Calu3 (cell line): ENCODE results near the gene RSPO4. TPM values are rescaled to one million over a fixed set of nuclear protein-coding genes. Genes with fewer than 3 reads are reported as not detected.
"Not testable (repeated sequence)": the region's sequence is repeated elsewhere in the genome, so short reads cannot be mapped to it uniquely, and the experiment has no call there.

ENCODE experiments used
- BruUV-seq: library from RNA; stranded (reverse); fragments of 400-500 nt; replicated peaks from 2 replicates; lab custom pipeline; 2021; lab: Mats Ljungman, UMichigan
- CTCF ChIA-PET: fragments of 300-600 bp; sonication (Branson Sonifier 250); formaldehyde crosslinking; loops from one replicate; lab custom pipeline; 2022; ENCODE audit warnings: antibody characterized with exemption; lab: Charles Lee
- DNase-seq: peaks from one replicate; pipeline ENCODE4 v3.0.0; 2022
- H3K27ac Mint-ChIP-seq: one replicate; pipeline ENCODE4 v1.8.0; 2022; ENCODE audit warnings: mixed read lengths; ENCODE audit not compliant: unreplicated experiment
- H3K27me3 Mint-ChIP-seq: one replicate; pipeline ENCODE4 v1.8.0; 2022; ENCODE audit warnings: mixed read lengths; ENCODE audit not compliant: unreplicated experiment
- H3K36me3 Mint-ChIP-seq: one replicate; pipeline ENCODE4 v1.8.0; 2022; ENCODE audit warnings: mild to moderate bottlenecking, moderate library complexity, mixed read lengths; ENCODE audit not compliant: insufficient read depth, unreplicated experiment
- H3K4me1 Mint-ChIP-seq: one replicate; pipeline ENCODE4 v1.8.0; 2022; ENCODE audit warnings: mild to moderate bottlenecking, low read depth, mixed read lengths; ENCODE audit not compliant: unreplicated experiment
- H3K4me3 Mint-ChIP-seq: one replicate; pipeline ENCODE4 v1.8.0; 2022; ENCODE audit warnings: mild to moderate bottlenecking, low read depth, moderate library complexity, mixed read lengths; ENCODE audit not compliant: unreplicated experiment
- H3K9me3 Mint-ChIP-seq: one replicate; pipeline ENCODE4 v1.8.0; 2022; ENCODE audit warnings: low read depth, mixed read lengths; ENCODE audit not compliant: unreplicated experiment
- intact Hi-C: fragments of 100-400 bp; cut with micrococcal nuclease; formaldehyde crosslinking; loops from one replicate; pipeline ENCODE4 v1.10.0; 2022; ENCODE audit not compliant: unreplicated experiment
- total RNA-seq: library from RNA; stranded (reverse); gene quantifications from 2 replicates; pipeline ENCODE4 v1.2.3, GENCODE V29; 2022
- TF ChIP-seq, protein P1 (sequence below): fragments of 200-600 bp; IDR thresholded peaks from one replicate; pipeline ENCODE4 v1.8.0; 2022; ENCODE audit warnings: antibody characterized with exemption; ENCODE audit not compliant: unreplicated experiment

The RSPO4 gene
- total RNA-seq, 1 experiment from 2014 or later, result not detected

DNA sequence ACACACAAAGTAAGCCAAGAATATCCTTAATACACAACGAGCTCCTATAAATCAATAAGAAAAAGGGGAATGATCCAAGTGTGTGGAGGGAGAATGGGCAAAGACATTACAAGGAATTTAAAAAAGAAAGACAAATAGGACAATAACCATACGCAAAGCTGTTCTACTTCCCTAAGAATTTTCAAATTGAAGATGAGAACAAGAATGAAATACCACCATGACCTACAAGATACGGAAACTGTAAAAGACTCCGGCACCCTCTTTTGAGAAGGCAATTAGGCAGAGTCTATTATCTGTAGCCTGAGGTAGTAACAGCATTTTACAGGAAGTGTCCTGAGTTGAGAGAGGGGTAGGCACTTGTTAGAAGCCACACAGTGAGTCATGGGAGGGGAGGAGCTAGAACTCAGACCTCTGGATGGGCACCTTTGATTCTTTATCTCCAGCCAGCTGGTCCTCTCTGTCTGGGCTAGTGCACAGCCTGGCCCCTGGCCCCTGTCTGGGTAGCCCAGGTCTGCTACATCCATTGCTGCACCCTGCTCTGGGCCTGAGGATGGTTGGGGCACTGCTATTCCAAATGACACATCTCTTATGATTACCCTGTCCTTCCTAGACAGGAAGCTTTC, 15.3 kb downstream of the RSPO4 start:
- Mint-ChIP-seq H3K27ac (no peak overlapping the region), H3K27me3 (peaks cover 68% of the 10 kb centered on the region), H3K9me3 (no peaks in the 10 kb centered on the region), H3K36me3 (no peaks in the 10 kb centered on the region), H3K4me1 (peaks cover 10% of the 10 kb centered on the region), H3K4me3 (no peak overlapping the region)
- TF ChIP-seq, protein P1, sequence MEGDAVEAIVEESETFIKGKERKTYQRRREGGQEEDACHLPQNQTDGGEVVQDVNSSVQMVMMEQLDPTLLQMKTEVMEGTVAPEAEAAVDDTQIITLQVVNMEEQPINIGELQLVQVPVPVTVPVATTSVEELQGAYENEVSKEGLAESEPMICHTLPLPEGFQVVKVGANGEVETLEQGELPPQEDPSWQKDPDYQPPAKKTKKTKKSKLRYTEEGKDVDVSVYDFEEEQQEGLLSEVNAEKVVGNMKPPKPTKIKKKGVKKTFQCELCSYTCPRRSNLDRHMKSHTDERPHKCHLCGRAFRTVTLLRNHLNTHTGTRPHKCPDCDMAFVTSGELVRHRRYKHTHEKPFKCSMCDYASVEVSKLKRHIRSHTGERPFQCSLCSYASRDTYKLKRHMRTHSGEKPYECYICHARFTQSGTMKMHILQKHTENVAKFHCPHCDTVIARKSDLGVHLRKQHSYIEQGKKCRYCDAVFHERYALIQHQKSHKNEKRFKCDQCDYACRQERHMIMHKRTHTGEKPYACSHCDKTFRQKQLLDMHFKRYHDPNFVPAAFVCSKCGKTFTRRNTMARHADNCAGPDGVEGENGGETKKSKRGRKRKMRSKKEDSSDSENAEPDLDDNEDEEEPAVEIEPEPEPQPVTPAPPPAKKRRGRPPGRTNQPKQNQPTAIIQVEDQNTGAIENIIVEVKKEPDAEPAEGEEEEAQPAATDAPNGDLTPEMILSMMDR, result no peak
- BruUV-seq, result no TSS peak
- intact Hi-C loops, result no loop called here
- peak; percentile 13 for DNase-seq
- CTCF ChIA-PET, result interaction anchor here (0.9 kb wide), 1 partner anchor 11 kb away, joined by 3 read pairs; no protein-coding TSS in a partner anchor

GRCh38 chr20:984994-985393, 17.1 kb downstream of the RSPO4 start:
- H3K27ac Mint-ChIP-seq, DNase-seq, H3K36me3 Mint-ChIP-seq, CTCF ChIA-PET, H3K4me3 Mint-ChIP-seq, H3K9me3 Mint-ChIP-seq, BruUV-seq, intact Hi-C loops: not testable (repeated sequence)
- Mint-ChIP-seq H3K4me1 (peaks cover 10% of the 10 kb centered on the region), H3K27me3 (peaks cover 66% of the 10 kb centered on the region)

GRCh38 chr20:982754-983153, 19.4 kb downstream of the RSPO4 start:
- intact Hi-C loops, result no loop called here
- no TSS peak for BruUV-seq
- Mint-ChIP-seq H3K27me3 (peaks cover 78% of the 10 kb centered on the region), H3K4me3 (no peak overlapping the region), H3K27ac (no peak overlapping the region), H3K4me1 (peaks cover 10% of the 10 kb centered on the region), H3K36me3 (no peaks in the 10 kb centered on the region), H3K9me3 (no peaks in the 10 kb centered on the region)
- no peak for DNase-seq
- CTCF ChIA-PET, result no interaction called here
- TF ChIP-seq, protein P1, result no peak

DNA sequence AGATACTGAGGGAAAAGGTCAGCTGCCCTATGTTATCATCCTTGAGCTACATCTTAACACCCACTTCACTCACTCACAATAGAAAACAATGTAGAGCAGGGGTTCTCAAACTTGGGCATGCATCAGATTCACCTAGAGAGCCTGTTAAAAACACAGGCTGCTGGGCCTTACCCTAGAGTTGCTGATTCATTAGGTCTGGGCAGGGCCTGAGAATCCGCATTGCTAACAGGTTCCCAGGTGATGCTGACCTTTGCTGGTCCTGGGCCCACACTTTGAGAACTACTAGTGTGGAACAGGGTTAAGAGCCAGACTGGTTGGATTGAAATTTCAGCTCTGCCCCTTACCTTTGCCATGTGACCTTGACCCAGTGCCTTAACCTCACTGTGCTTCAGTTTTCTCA, 25.1 kb downstream of the RSPO4 start:
- no TSS peak for BruUV-seq
- CTCF ChIA-PET, result interaction anchor here (0.6 to 1.2 kb wide), 2 partner anchors 13 to 23 kb away, joined by 4 read pairs; no protein-coding TSS in a partner anchor
- Mint-ChIP-seq H3K27me3 (peaks cover 49% of the 10 kb centered on the region), H3K36me3 (no peaks in the 10 kb centered on the region), H3K4me3 (no peak overlapping the region), H3K4me1 (no peaks in the 10 kb centered on the region), H3K9me3 (no peaks in the 10 kb centered on the region), H3K27ac (no peak overlapping the region)
- DNase-seq, result no peak
- intact Hi-C loops, result no loop called here
- TF ChIP-seq, protein P1, result no peak

DNA sequence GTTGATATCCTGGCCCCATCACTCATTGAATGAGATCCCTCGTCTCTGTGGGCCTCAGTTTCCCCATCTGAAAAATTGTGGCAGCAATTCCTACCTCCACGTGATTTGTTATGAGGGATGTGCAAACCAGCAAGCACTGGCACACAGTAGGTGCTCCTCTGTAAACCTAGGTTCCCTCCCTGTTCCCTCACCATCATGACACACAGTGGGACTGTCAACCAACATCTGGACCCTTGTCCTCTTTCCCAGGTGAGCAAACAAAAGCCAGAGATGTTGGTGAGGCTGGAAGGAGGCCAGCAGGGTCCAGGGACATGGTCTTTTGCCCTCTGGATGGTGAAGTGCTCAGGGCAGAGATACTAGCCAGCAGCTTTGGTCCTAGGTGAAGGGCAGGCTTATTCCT, 26.1 kb downstream of the RSPO4 start:
- Mint-ChIP-seq H3K9me3 (no peaks in the 10 kb centered on the region), H3K4me3 (no peak overlapping the region), H3K36me3 (no peaks in the 10 kb centered on the region), H3K27ac (no peak overlapping the region), H3K4me1 (no peaks in the 10 kb centered on the region), H3K27me3 (peaks cover 41% of the 10 kb centered on the region)
- no TSS peak for BruUV-seq
- no peak for DNase-seq
- TF ChIP-seq, protein P1, result no peak
- intact Hi-C loops, result no loop called here
- CTCF ChIA-PET, result interaction anchor here (0.9 kb wide), 1 partner anchor 11 kb away, joined by 3 read pairs; no protein-coding TSS in a partner anchor
